ENCODE measurements around the gene SPDYE3. TPM values are rescaled to one million over a fixed set of nuclear protein-coding genes. Genes with fewer than 3 reads are reported as not detected.
"Not testable (repeated sequence)": the region's sequence is repeated elsewhere in the genome, so short reads cannot be mapped to it uniquely, and the experiment has no call there.

SPDYE3 gene
- total RNA-seq, 1 donor from 2014 or later, result not detected

DNA sequence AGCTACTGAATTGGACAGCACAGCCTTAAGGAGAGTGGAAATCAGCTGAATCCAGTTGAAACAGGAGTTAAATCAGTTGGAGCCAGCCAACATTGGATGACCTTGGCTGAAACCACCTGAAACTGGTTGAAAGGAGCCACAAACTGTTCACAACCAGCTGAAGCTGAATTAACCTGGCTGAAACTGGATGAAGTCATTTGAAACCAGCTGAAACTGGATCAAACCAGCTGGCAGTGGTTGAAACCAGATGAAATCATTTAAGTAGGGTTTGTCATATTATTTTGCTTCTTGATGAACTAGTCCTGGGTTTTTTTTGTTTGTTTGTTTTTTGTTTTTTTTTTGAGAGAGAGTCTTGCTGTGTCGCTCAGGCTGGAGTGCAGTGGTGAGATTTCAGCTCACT, 15.3 kb upstream of the SPDYE3 start:
- not testable (repeated sequence) for ATAC-seq

DNA sequence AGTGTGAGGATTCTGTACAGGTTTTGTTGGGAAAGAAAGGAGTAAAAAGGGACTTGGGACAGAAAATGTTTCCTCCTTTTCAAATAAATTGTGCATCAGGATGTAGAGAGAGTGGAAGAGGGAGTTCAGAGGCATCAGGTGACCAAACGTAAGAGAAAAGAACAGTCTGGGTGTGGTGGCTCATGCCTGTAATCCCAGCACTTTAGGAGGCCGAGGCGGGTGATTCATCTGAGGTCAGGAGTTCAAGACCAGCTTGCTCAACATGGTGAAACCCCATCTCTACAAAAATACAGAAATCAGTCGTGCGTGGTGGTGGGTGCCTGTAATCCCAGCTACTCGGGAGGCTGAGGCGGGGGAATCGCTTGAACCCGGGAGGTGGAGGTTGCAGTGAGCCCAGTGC, 12.2 kb upstream of the SPDYE3 start:
- peak; percentile 76 for ATAC-seq

GRCh38 chr7:100297852-100298631, 9.5 kb upstream of the SPDYE3 start:
- ATAC-seq, result not testable (repeated sequence)

DNA sequence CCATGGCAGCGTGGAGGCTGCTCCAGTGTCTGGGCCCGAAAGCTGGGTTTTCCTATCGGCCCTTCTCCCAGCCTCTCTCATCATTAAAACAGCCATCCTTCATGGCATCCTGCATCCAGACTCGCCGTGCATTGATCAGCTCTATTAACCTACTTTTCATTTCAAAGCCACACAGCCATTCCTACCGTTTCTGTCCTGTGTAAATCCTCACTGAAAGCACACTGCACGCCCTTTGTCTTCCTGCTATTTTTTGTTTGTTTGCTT, 8.9 kb upstream of the SPDYE3 start:
- ATAC-seq, result not testable (repeated sequence)

DNA sequence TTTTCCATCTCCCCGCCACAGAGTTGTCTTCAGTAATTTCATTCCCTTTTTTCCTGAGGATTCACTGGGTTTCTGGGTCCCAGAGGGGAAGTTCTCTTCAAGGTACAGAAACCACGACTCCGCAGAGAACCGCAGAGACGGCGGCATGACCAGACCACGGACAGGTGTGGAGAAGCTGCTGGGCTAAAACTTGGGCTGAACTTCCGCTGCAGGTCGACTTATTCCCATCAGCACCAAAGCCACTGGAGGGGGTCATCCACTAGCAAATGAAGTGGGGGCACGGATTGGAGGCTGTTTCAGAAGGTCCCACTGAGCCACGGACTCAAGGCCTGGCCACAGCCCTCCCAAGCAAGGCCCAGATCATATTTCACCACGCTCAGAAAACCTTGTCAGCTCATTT, 3.0 kb upstream of the SPDYE3 start:
- ATAC-seq, result not testable (repeated sequence)

DNA sequence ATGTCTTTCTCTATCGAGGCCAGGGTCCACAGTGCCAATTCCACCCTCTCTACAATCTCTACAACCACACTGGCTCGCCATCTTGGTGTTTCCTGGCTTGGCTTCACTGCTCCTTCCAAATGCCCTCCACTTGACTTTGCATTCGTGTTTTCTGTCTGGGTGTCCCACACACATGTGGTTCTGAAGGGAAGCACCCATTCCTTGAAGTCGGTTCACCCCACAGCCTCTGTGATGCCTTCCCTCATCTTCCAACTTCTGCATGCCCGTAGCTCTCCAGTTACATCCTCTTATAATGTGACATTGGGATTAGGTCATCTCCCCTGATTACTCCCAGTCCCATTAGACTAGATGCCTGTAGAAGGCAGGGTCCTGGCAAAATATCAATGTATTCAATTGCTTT, 10.8 kb downstream of the SPDYE3 start:
- ATAC-seq, result not testable (repeated sequence)

- ATAC-seq, result not testable (repeated sequence)
Measured at GRCh38 chr7:100321648-100322047, 14.1 kb downstream of the SPDYE3 start.

- ATAC-seq, result not testable (repeated sequence)
Measured at GRCh38 chr7:100324194-100324593, 16.7 kb downstream of the SPDYE3 start.

DNA sequence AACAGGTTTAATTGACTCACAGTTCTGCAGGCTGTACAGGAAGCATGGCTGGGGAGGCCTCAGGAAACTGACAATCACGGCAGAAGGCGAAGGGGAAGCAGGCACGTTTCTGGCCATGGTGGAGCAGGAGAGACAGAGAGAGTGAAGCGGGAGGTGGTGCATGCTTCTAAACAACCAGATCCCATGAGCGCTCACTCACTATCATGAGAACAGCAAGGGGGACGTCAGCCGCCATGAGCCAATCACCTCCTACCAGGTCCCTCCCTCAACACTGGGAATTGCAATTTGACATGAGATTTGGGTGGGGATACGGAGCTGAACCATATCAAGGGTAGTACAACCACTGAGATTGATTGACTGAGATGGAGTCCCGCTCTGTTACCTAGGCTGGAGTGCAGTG, 18.2 kb downstream of the SPDYE3 start:
- ATAC-seq, result not testable (repeated sequence)

DNA sequence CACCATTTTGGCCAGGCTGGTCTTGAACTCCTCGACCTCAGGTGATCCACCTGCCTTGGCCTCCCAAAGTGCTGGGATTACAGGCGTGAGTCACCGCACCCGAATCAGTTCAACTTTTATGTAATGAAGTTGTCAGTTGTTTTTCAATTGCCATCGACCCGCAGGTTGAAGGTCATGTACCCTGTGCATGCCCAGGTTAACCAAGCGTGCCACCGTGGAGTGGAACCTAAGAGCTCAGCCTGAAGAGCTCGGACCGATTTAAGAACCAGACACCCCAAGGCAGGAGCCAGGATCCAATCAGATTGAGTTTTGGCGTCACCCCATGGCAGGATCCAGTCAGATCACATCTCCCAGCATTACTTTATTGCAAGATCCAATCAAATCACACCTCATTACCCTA, 19.4 kb downstream of the SPDYE3 start:
- not testable (repeated sequence) for ATAC-seq

DNA sequence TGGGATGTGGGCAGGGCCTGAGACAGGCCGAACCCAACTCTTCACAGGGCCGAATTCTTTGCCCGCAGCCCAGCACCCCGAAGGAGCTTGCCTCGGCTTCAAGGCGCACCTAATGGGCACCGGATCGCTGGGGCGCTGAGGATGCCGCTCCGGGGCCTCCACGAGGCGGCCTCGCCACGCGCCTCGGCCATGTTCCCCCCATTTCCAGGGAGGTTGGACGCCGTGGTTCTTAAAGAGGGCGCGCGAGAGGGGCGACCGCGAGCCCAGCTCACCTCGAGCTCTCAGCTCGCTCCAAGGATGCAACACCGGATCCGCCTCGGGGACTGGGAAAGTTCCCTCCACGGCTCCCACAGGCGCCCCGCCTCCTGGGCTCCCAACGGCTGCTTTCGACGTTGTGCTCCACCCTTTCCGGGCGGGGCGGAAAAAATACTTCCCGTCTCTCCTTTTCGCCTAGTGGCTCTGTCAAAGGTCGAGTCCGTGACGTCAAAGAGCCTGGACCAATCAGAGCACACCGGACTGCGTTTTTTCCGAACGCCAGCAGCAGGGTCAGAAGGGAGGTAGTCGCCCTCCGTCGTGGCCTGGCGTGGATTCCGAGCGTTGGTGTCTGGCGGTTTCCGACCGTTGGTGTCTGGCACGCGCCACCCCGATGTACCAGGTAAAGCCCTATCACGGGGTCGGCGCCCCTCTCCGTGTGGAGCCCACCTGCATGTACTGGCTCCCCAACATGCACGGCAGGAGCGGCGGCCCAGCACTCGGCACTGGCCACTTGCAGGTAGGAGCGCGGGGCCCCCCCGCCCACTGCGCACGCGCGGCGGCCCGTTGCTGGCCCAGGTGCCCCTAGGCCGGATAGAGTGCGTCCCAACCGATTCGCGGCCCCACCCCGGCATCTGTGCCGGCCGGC, 28.3 kb downstream of the SPDYE3 start:
- ATAC-seq, result peak; percentile 99

DNA sequence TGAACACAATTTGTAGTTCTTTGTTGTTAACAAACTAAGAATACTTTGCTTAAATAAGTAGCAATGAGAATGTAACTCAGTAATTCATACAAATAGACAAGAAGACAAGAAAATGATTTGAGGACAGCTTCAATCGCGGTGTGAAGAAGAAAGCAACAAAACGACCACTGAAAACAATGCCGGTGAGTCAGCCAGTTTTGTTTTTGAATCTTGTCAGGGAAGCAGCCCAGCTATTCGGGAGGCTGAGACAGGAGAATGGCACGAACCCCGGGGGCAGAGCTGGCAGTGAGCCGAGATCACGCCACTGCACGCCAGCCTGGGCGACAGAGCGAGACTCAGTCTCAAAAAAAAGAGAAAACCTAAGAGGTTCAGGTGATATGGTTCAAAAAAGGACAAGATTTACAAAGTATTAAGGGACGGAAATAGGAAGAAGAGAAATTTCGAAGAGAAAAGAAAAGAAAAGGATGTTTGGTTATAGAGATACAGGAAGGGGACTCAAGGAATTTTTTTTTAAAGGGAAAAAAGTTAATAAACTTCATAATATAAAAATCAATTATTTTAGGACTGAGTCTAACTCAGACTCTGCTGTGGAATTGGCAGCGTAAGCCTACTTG, 30.7 kb downstream of the SPDYE3 start:
- not testable (repeated sequence) for ATAC-seq

DNA sequence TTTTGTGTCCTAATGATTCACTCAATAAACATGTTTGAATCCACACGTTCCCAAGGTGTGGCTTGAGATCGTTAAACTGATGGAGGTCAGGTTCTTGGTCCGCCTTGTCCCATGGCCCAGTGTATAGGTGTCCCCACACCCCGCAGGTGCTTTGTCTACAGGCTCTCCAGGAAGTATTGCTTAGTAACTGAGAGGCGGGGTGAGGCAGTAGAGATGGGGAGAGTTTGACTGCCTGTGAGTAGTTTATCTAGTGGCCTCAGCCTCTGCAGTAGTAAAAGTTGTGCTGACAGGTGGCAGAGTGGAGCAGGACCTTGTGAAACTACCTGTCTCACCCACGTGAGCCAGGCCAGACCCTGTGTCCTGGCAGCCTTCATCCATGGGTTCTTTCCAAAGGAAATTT, 33.8 kb downstream of the SPDYE3 start:
- ATAC-seq, result peak; percentile 79

- ATAC-seq, result no peak
Measured at GRCh38 chr7:100342765-100343164, 35.3 kb downstream of the SPDYE3 start.

DNA sequence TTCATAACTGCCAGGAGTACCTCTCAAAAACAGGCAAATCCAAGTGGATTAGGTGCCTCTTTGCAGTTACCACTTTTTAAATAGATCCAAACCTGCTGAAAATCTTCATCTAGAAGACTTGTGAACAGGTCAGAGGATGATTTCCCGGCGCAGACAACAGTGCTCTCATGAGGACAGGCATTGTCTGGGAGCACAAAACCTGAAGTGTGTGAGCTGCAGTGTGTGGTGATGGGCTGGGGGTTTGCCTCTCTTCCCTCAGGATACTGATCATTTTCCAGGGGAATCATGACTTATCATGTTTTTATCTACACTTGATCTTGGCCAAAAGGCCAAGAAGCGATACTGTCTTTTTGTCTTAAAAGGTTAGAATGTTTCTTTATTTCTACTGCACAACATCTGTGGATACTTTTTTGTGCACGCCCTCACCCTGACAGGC, 36.6 kb downstream of the SPDYE3 start:
- ATAC-seq, result not testable (repeated sequence)

- peak; percentile 86 for ATAC-seq
Measured at GRCh38 chr7:100344560-100345287, 37.2 kb downstream of the SPDYE3 start.

DNA sequence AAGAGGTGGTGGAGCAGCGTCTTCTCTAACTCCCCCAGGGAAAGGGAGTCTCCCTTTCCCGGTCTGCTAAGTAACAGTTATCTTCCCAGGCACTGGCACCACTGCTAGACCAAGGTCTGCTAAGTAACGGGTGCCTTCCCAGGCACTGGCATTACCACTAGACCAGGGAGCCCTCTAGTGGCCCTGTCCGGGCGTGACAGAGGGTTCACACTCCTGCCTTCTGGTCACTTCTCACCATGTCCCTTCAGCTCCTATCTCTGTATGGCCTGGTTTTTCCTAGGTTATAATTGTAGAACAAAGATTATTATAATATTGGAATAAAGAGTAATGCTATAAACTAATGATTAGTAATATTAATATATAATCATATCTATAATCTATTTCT, 37.8 kb downstream of the SPDYE3 start:
- not testable (repeated sequence) for ATAC-seq

- no peak for ATAC-seq
Measured at GRCh38 chr7:100346921-100347320, 39.4 kb downstream of the SPDYE3 start.

- ATAC-seq, result no peak
Measured at GRCh38 chr7:100348805-100349204, 41.3 kb downstream of the SPDYE3 start.

GRCh38 chr7:100349757-100350156, 42.3 kb downstream of the SPDYE3 start:
- ATAC-seq, result no peak

DNA sequence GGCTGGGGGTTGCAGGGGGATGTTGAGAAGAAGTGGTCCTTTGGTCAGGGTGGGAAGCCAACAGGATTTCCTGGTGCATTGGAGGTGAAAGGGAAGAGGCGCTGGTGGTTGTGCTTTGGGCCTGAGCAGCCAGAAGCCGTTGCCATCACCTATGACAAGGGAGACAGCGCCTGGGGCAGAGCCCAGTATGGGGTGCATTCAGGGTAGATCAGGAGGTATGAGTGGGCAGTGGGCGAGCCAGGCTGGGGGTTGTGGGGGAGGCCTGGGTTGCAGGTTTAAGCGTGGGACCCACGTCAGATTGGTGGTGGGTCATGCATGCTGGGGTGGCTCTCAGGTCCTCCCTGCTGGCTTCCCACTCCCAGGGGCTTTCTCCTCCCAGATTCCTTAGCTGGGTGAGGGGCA, 44.2 kb downstream of the SPDYE3 start:
- no peak for ATAC-seq

DNA sequence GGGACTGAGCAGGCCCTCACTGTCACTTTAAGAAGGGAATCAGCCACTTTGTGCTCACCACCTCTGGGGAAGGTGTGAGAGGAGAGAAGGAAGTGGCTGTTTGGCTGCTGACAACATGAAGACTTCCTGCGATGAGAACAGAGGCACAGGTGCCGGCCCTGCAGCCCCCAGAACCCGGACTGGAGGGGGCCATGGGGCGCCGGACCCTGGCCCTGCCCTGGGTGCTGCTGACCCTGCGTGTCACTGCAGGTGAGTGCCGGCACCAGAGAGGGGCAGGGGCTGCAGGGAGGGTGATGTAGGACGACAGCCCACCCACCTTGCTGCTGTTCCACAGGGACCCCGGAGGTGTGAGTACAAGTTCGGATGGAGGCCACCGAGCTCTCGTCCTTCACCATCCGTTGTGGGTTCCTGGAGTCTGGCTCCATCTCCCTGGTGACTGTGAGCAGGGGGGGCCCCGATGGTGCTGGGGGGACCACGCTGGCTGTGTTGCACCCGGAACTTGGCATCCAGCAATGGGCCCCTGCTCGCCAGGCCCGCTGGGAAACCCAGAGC, 44.8 kb downstream of the SPDYE3 start:
- ATAC-seq, result not testable (repeated sequence)
